ENCODE results near the gene PIANP.
A peak's percentile ranks its signal among the peaks of the same experiment; 100 is the strongest.
"Not testable (repeated sequence)": the region's sequence is repeated elsewhere in the genome, so short reads cannot be mapped to it uniquely, and the experiment has no call there.

The PIANP gene

GRCh38 chr12:6708960-6709394 is 8.4 kb upstream of the PIANP start:
- no peak for FAIRE-seq
- no peak for DNase-seq (ENCODE audit: insufficient read length, low spot score)

- not testable (repeated sequence) for DNase-seq (ENCODE audit: insufficient read length, low spot score); FAIRE-seq
Measured at GRCh38 chr12:6708351-6708750, 7.7 kb upstream of the PIANP start.

GRCh38 chr12:6703631-6704030 is 3.0 kb upstream of the PIANP start:
- FAIRE-seq (no peak), DNase-seq (ENCODE audit: insufficient read length, low spot score) (no peak)

DNA sequence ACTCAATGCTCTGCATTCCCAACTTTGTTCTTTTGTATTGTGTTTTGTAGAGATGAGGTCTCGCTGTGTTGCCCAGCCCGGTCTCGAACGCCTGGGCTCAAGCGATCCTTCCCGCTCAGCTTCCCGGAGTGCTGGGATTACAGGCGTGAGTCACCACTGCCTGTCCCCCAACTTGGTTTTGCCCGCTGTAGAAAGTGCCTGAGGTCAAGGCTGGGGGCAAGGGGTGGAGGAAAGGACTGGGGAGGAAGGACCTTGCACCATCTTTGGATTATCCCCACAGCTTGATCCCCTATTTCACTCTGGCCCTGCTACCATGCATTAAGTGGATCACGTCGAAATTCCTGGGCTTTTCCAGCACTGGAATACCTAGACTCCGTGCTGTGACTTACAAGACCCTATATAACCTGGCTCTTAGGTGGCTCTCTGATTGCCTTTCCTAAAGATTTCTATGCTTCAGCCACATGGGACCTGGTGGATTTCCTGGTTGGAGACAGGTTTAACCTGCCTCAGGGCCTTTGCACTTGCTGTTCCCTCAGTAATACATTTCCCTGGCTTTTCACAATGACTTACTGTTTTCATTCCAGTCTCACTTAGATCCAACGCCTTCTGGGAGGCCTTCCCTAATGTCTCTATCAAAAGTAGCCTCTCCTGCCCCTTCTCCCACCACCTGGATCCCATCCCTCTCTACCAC is 608 bp upstream of the PIANP start:
- DNase-seq (ENCODE audit: insufficient read length, low spot score) (no peak), FAIRE-seq (peak; percentile 51)

DNA sequence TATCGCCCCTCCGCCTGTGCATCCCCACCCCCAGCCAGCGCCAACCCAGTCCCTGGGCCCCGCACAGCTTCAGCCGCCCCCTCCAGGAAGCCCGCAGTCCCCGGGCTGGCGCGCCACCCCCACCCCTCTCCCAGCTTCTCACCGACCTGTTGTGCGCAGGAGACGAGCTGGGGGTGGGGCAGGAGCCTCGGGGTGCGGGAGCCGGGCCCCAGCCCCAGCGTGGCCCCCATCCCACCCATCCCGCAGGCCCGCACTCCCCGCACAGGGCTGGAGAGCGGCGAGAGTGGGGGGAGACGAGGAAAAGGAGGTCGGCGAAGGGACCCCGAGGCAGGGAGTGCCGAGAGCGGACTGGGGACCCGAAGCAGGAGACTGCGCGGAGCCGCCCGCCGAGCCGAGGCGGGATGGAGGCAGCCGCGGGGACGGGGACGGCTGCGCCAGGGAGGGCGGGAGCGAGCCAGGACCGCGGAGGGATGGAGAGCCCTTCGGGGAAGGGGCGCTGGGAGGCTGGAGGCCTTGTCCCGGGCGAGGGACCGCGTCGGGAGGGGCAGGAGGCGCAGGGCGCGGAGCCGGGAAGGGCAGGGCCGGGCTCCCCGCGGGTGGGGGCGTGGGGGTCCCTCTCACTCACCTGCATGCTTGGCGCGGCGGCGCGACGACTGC is 498 bp downstream of the PIANP start:
- FAIRE-seq (no peak), DNase-seq (ENCODE audit: insufficient read length, low spot score) (no peak)

- FAIRE-seq, result no peak
Measured at GRCh38 chr12:6699259-6699988, 1.2 kb downstream of the PIANP start.

GRCh38 chr12:6698352-6699046 is 2.1 kb downstream of the PIANP start:
- FAIRE-seq (no peak), DNase-seq (ENCODE audit: insufficient read length, low spot score) (no peak)

More at GRCh38 chr12:6699259-6699988, 1.2 kb downstream of the PIANP start:
- no peak for DNase-seq (ENCODE audit: insufficient read length, low spot score)

DNA sequence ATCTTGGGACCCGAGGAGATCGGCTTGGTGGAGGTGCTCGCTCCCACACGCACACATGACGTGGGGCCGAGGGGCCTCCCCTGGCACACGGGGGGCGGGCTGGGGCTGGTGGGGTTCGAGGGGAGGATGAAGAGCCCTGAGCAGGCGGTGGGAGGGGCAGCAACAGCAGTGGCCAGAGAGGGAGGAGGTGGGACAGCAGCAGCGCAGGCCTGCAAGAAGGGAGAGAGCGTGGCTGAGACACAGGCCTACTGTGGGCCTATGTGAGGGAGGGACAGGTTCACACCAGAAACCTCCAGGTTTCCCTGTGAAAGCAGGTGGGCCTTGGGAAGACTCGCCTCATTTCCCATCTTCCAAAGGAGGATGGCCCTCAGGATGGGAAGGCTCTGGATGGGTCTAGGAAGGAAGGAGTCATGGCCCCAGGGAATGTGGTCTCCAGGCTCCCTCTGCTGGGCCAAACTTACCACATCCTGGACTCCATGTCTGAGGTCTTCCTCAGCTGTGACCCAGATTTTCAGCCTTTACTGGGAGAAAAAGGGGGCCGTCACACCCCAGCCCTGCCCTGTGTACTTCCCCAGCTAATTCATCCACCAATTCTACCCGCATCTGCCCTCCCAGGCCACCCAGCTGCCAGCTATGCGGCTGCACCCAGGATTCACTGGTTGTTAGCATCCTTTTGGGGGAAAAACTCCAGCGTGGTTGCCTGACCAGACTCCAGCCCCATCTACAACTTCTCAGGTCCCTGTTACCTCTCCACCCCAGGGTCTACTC is 2.8 kb downstream of the PIANP start:
- DNase-seq (ENCODE audit: insufficient read length, low spot score), result peak; percentile 53

DNA sequence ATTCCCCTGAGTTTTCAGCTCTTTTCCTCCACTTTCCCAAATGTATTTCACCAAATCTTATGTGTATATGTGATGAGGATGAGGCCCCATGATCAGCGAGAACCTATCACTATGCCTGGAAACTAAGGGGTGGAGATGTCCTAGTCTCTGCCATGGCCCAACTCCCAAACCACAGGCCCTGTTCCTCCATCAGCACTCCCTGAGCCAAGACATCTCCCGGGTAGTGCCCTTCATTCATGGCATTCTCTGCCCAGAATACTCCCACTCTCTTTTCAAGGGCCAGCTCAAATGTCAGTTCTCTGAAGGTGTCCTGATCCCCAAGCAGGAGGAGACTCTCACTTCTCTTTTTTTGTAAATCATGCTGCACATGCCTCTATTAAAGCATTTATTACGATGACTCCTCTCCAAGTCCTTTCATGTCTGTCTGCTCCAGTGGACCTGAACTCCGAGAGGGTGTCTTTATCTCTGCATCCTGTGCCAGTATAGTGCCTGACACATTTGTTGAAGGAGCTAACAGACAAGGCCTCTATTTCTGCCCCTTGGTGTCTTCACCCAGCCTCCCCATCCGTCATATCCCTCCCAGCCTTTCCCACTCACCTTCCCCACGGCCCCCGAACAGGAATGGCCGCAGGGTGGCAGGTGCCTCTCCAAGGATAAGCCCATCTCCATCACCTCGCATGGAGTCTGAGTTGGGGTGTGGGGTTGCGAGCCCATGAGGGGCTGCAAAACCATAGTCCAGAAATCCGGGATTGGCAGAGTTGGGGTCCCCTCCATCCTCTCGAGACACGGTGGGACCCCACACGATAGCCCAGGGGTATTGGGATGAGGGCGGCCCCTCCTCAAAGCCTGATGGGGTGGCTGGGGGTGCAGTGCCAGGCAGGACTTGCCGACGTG is 3.7 kb downstream of the PIANP start:
- no peak for DNase-seq (ENCODE audit: insufficient read length, low spot score)
- peak; percentile 68 for FAIRE-seq

More for the DNA sequence above, 2.8 kb downstream of the PIANP start:
- FAIRE-seq, result peak; percentile 55

- no peak for DNase-seq (ENCODE audit: insufficient read length, low spot score)
- no peak for FAIRE-seq
Measured at GRCh38 chr12:6695313-6696045, 5.1 kb downstream of the PIANP start.

GRCh38 chr12:6694701-6695100 is 5.9 kb downstream of the PIANP start:
- DNase-seq (ENCODE audit: insufficient read length, low spot score), result no peak

GRCh38 chr12:6693832-6694355 is 6.7 kb downstream of the PIANP start:
- FAIRE-seq, result no peak
- no peak for DNase-seq (ENCODE audit: insufficient read length, low spot score)

More at GRCh38 chr12:6694701-6695100, 5.9 kb downstream of the PIANP start:
- FAIRE-seq, result no peak

GRCh38 chr12:6692888-6693287 is 7.7 kb downstream of the PIANP start:
- no peak for DNase-seq (ENCODE audit: insufficient read length, low spot score)
- no peak for FAIRE-seq

- no peak for DNase-seq (ENCODE audit: insufficient read length, low spot score)
- no peak for FAIRE-seq
Measured at GRCh38 chr12:6691473-6691872, 9.1 kb downstream of the PIANP start.

- FAIRE-seq (peak; percentile 99), DNase-seq (ENCODE audit: insufficient read length, low spot score) (peak; percentile 92)
Measured at GRCh38 chr12:6688999-6689882, 11.4 kb downstream of the PIANP start, which contains the start of gene ZNF384. ZNF384 (minus strand) TSS chr12:6689375; CDS start chr12:6679520, 9,855 bp downstream.

DNA sequence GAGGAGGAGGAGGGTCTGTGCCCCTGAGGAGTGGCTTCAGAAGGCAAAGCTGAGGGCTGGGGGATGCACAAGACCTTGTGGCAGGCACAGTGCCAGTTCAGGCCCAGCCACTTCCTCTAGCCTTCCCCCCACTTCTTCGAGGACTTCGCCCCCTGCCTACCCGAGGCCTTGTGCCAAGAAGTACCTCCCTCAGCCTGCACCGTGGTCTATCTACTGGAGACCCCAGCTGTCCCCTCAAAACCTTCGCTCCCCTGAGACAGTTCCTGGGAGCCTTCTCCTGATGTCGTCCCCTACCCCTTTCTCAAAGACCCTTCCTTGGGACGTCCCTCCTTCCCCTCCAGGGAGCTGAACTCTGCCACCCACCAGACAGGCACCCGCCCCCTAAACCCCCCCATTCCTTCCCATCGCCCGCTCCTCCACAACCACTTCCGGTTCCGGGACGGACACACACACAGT is 12.0 kb downstream of the PIANP start:
- FAIRE-seq (peak; percentile 28), DNase-seq (ENCODE audit: insufficient read length, low spot score) (peak; percentile 57)

DNA sequence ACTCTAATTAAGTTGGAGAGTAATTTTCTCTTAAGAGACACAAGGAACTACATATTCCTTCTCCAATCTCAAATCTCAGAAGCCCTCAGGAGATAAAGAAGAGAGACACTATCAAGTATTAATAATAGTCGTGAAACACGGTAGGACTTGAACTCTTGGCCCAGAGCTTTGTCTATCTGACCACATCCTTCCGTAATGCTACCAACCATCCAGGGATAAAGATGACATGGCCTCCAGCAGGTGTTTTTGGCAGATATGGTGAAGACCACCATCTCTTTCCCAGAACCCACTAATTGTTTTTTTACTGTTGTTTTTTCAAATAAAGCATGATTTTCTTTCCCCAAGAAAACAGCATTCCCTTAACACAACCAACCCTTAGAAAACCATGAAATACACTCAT is 14.8 kb downstream of the PIANP start:
- DNase-seq (ENCODE audit: insufficient read length, low spot score) (no peak), FAIRE-seq (no peak)

All from GM19239 (cell line).